Measurements from ENCODE around the gene SMARCA2. TPM values are rescaled to one million over a fixed set of nuclear protein-coding genes. Genes with fewer than 3 reads are reported as not detected.
A peak's percentile ranks its signal among the peaks of the same experiment; 100 is the strongest.

SMARCA2 gene
- total and polyA plus RNA-seq, 9 of the 15 experiments (the other 6 are each of a cell fraction or from before 2014, with no cell fraction given) = 8.0 to 34.8 (median 25.5) TPM

GRCh38 chr9:2014696-2015580, at the start of gene SMARCA2 (continued):
- TF ChIP-seq VEZF1 (CRISPR knock-in tag; IDR thresholded peaks at IDR 0.05) (peak; percentile 99), JUND (IDR thresholded peaks at IDR 0.05; ENCODE audit: borderline replicate concordance, low read depth, low read length) (peak; percentile 85), JUND (tag; IDR thresholded peaks at IDR 0.05; ENCODE audit: borderline replicate concordance, low read depth, low read length) (peak; percentile 80; the same call in 2 of the 3 replicates), ATF1 (CRISPR knock-in tag; IDR thresholded peaks at IDR 0.05) (no peak), ATF1 (tag; IDR thresholded peaks at IDR 0.05) (peak; percentile 89), MECOM (CRISPR knock-in tag; IDR thresholded peaks at IDR 0.05) (no peak), CCNT2 (IDR thresholded peaks at IDR 0.05; ENCODE audit: borderline replicate concordance, extremely low read depth, insufficient read length, low read depth, low read length) (peak; percentile 75), HES1 (IDR thresholded peaks at IDR 0.05; ENCODE audit: low read depth) (no peak), ZBTB11 (CRISPR knock-in tag; IDR thresholded peaks at IDR 0.05) (peak in 1 of 3 experiments; percentile 72; a peak in 2 of 6 replicates), TBP (optimal IDR thresholded peaks at IDR 0.05; ENCODE audit: low read depth, low read length) (peak; percentile 83), L3MBTL2 (IDR thresholded peaks at IDR 0.05) (0 out of 2 replicates have a peak, but pooled peaks have one; percentile 14), SIRT6 (IDR thresholded peaks at IDR 0.05; ENCODE audit: low read depth, low read length) (no peak), POLR2A (conservative IDR thresholded peaks at IDR 0.05) (peak; percentile 76), ATF3 (IDR thresholded peaks at IDR 0.05) (peak; percentile 79), ATF3 (CRISPR knock-in tag; conservative IDR thresholded peaks at IDR 0.05) (no peak), E2F5 (CRISPR knock-in tag; IDR thresholded peaks at IDR 0.05) (no peak), CREB1 (IDR thresholded peaks at IDR 0.05) (peak; percentile 45; the same call in 1 of the 2 replicates), CREB1 (CRISPR knock-in tag; IDR thresholded peaks at IDR 0.05) (no peak; the same call in 1 of the 2 replicates), MEIS2 (IDR thresholded peaks at IDR 0.05; ENCODE audit: partially characterized antibody) (peak; percentile 76), NCOR1 (IDR thresholded peaks at IDR 0.05) (no peak)

Data from K562 (cell line).